WTC11 (cell line): Measurements from ENCODE around the gene GPR18.

Experiments
- ATF2 ChIP-seq: sonication (generic); formaldehyde crosslinking; IDR thresholded peaks from 2 replicates; pipeline ENCODE4 v1.8.1; 2022; ENCODE audit warnings: low read depth, missing genetic modification reagents, borderline replicate concordance
- CDX4 ChIP-seq: fragments of 250-450 bp; sonication (Bioruptor Pico); IDR thresholded peaks from 2 replicates; pipeline ENCODE4 v1.9.0; 2021; ENCODE audit warnings: moderate library complexity, mild to moderate bottlenecking, inconsistent platforms, borderline replicate concordance
- CTCF ChIP-seq: fragments of 200-600 bp; IDR thresholded peaks from 2 replicates; pipeline ENCODE4 v1.8.0; 2022; ENCODE audit warnings: antibody characterized with exemption
- E2F5 ChIP-seq: sonication (generic); formaldehyde crosslinking; IDR thresholded peaks from 2 replicates; pipeline ENCODE4 v1.8.1; 2022; ENCODE audit warnings: mild to moderate bottlenecking, moderate library complexity, missing genetic modification reagents
- ELF4 ChIP-seq: sonication (generic); formaldehyde crosslinking; IDR thresholded peaks from 2 replicates; pipeline ENCODE4 v1.8.1; 2022; ENCODE audit warnings: low read depth, mild to moderate bottlenecking, moderate library complexity, missing genetic modification reagents
- MAX ChIP-seq: sonication (generic); formaldehyde crosslinking; IDR thresholded peaks from 2 replicates; pipeline ENCODE4 v1.8.0; 2022; ENCODE audit warnings: mild to moderate bottlenecking, missing genetic modification reagents
- NFYB ChIP-seq: sonication (generic); formaldehyde crosslinking; conservative IDR thresholded peaks from 2 replicates; pipeline ENCODE4 v1.8.0; 2022; ENCODE audit warnings: low read depth, missing genetic modification reagents
- TCF7 ChIP-seq: sonication (generic); formaldehyde crosslinking; IDR thresholded peaks from 2 replicates; pipeline ENCODE4 v1.8.0; 2022; ENCODE audit warnings: mild to moderate bottlenecking, low read depth, missing genetic modification reagents, moderate library complexity
- ZNF232 ChIP-seq: sonication (generic); formaldehyde crosslinking; IDR thresholded peaks from 2 replicates; pipeline ENCODE4 v1.8.0; 2022; ENCODE audit warnings: mild to moderate bottlenecking, missing genetic modification reagents
- TF ChIP-seq, protein P1 (sequence below): sonication (generic); formaldehyde crosslinking; IDR thresholded peaks from 2 replicates; pipeline ENCODE4 v1.8.1; 2023; ENCODE audit warnings: mild to moderate bottlenecking, missing genetic modification reagents
- TF ChIP-seq, protein P2 (sequence below): sonication (generic); formaldehyde crosslinking; IDR thresholded peaks from 2 replicates; pipeline ENCODE4 v1.8.0; 2023; ENCODE audit warnings: mild to moderate bottlenecking, missing genetic modification reagents
- TF ChIP-seq, protein P3 (sequence below): sonication (generic); formaldehyde crosslinking; IDR thresholded peaks from 2 replicates; pipeline ENCODE4 v1.8.1; 2023; ENCODE audit warnings: mild to moderate bottlenecking, moderate library complexity, missing genetic modification reagents

GRCh38 chr13:99263126-99263785, 5.1 kb upstream of the GPR18 start:
- no peak for TF ChIP-seq CTCF
- no peak for TF ChIP-seq ATF2 (CRISPR knock-in tag)
- no peak for TF ChIP-seq ELF4 (CRISPR knock-in tag)
- TF ChIP-seq, protein P1, sequence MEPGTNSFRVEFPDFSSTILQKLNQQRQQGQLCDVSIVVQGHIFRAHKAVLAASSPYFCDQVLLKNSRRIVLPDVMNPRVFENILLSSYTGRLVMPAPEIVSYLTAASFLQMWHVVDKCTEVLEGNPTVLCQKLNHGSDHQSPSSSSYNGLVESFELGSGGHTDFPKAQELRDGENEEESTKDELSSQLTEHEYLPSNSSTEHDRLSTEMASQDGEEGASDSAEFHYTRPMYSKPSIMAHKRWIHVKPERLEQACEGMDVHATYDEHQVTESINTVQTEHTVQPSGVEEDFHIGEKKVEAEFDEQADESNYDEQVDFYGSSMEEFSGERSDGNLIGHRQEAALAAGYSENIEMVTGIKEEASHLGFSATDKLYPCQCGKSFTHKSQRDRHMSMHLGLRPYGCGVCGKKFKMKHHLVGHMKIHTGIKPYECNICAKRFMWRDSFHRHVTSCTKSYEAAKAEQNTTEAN (CRISPR knock-in tag), result no peak
- TF ChIP-seq, protein P2, sequence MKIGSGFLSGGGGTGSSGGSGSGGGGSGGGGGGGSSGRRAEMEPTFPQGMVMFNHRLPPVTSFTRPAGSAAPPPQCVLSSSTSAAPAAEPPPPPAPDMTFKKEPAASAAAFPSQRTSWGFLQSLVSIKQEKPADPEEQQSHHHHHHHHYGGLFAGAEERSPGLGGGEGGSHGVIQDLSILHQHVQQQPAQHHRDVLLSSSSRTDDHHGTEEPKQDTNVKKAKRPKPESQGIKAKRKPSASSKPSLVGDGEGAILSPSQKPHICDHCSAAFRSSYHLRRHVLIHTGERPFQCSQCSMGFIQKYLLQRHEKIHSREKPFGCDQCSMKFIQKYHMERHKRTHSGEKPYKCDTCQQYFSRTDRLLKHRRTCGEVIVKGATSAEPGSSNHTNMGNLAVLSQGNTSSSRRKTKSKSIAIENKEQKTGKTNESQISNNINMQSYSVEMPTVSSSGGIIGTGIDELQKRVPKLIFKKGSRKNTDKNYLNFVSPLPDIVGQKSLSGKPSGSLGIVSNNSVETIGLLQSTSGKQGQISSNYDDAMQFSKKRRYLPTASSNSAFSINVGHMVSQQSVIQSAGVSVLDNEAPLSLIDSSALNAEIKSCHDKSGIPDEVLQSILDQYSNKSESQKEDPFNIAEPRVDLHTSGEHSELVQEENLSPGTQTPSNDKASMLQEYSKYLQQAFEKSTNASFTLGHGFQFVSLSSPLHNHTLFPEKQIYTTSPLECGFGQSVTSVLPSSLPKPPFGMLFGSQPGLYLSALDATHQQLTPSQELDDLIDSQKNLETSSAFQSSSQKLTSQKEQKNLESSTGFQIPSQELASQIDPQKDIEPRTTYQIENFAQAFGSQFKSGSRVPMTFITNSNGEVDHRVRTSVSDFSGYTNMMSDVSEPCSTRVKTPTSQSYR (CRISPR knock-in tag), result no peak
- no peak for TF ChIP-seq ZNF232 (CRISPR knock-in tag)
- TF ChIP-seq MAX, result no peak
- TF ChIP-seq E2F5 (CRISPR knock-in tag), result no peak
- TF ChIP-seq NFYB (CRISPR knock-in tag), result no peak
- TF ChIP-seq, protein P3, sequence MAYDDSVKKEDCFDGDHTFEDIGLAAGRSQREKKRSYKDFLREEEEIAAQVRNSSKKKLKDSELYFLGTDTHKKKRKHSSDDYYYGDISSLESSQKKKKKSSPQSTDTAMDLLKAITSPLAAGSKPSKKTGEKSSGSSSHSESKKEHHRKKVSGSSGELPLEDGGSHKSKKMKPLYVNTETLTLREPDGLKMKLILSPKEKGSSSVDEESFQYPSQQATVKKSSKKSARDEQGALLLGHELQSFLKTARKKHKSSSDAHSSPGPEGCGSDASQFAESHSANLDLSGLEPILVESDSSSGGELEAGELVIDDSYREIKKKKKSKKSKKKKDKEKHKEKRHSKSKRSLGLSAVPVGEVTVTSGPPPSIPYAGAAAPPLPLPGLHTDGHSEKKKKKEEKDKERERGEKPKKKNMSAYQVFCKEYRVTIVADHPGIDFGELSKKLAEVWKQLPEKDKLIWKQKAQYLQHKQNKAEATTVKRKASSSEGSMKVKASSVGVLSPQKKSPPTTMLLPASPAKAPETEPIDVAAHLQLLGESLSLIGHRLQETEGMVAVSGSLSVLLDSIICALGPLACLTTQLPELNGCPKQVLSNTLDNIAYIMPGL (CRISPR knock-in tag), result no peak
- no peak for TF ChIP-seq TCF7 (CRISPR knock-in tag)
- TF ChIP-seq CDX4, result no peak
